Measurements from ENCODE around the gene TFF2. TPM values are rescaled to one million over a fixed set of nuclear protein-coding genes. Genes with fewer than 3 reads are reported as not detected.

TFF2 gene
- total RNA-seq, 1 experiment from 2014 or later: not detected

DNA sequence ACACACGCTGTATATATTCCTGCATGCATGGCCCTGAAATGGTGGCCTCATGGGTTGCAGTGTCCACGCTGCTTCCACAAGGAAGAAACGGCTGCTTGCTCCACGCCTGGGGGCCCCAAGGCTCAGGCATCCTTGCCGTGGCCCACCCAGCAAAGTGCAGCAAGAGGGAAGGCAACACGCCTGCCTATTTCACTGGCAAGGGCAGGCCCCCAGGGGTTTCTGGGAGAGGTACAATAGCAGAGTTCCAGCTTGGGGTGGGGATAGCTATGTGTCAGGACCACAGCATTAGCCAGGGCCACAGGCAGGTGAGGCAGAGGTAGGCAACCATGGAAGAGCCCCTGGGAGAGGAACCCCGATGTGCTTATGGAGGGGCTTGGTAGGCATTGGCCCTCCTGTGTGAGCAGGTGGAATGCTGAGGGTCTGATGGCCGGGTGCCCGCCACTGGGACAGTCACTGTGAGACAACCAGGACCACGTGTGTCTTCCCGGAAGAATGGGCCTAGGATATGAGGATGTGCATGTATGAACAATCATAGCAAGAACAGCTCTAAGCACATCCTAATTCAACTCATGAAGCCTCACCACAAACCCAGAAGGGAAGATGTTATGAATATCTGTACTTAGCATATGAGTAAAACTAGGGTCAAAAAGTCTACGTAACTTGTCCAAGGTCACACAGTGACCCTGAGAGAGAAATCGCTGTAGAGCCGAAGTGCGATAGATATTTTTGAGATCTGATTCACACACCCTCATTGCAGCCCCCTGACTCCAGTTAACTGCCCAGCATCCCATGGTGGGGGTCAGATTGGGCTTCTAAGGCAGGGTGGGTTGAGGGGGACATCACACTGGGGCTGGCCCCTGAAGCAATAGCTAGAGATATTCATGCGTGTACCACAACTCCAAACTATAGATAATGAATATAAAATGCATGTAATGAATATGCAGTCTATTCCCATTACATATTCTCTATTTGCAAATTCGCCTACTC, 11.8 kb downstream of the TFF2 start:
- in situ Hi-C loops (cut with HindIII; ENCODE audit: low pct_unique_long_range_greater_than_20kb, low sequenced_read_pairs): no loop called here
- DNase-seq (ENCODE audit: low read depth, low spot score): no peak

DNA sequence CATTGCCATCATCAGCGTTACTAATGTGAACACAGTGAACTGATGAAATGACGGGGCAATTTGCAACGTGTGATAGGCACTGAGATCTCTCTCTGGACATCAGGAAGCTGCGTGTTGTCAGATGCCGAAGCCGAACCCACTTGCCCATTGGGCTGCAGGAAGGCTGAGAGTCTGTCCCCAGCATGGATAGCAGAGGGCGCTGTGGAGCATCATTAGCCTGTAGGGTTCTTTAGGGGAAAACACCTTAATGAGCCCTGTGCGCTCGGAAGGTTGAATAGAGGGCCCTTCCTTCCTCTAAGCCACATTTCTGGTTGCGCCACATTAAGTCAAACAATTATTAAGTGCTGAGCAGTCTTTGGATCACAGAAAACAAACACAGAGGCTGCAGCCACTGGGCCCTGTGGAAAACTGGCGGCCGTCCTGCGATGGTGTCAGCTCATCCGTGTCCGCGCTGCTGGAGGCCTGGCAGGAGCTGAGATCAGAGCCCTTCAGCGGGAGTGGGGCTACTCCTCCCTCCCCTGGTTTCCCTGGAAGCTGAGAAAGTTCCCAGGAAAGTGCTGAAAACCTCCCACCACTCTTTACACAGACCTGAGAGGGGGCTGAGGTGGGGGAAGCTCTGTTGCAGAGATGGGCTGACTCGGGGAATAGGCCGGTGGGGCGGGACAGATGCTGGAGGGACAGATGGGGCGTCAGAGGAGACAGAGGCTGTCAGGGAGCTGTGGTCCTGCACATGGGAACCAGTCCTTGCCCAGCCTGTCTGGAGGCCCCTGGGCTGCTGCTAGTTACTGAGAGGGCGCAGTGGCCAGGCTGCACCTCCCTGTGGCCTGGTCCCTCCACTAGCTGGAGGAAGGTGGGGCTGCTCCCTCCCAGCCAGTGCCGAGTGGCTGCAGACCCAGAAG, 12.7 kb downstream of the TFF2 start:
- in situ Hi-C loops (cut with HindIII; ENCODE audit: low pct_unique_long_range_greater_than_20kb, low sequenced_read_pairs): no loop called here
- DNase-seq (ENCODE audit: low read depth, low spot score): peak; percentile 47

DNA sequence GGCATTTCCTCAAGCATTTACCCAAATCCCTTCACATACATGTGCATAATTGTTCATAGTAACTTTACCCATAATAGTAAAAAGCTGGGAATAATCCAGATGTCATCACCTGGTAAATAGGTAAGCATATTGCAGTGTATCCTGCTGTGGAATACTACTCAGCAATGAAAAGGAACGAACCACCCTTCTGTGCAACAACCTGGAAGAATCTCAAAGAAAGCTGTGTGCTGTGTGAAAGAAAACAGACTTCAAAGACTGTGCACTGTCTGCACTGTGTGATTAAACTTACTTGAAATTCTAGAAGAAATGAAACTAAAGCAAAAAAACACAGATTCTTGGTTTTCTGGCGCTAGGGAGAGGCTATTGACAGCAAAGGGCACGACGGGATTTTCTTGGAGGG, 13.5 kb downstream of the TFF2 start:
- no peak for DNase-seq (ENCODE audit: low read depth, low spot score)
- in situ Hi-C loops (cut with HindIII; ENCODE audit: low pct_unique_long_range_greater_than_20kb, low sequenced_read_pairs): no loop called here

DNA sequence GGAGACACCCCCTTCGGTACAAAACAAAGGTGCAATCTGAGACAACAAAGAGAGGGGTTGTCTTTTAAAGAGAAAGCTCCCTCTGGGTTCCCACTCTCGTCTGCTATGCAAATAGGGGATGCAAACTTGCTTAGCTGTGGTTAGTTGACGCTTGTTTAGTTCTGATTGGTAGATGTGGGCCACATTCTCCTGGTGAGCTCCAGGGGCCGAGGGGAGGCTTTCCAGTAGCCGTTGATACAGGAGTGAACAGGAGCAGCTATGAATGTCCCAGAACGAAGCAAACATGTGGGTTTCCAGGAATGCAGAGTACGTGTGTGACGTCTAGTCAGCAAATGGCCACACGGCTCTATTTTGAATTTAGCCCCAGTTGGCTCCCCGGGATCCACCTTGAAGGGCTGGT, 14.7 kb downstream of the TFF2 start:
- in situ Hi-C loops (cut with HindIII; ENCODE audit: low pct_unique_long_range_greater_than_20kb, low sequenced_read_pairs): no loop called here
- DNase-seq (ENCODE audit: low read depth, low spot score): peak; percentile 9

DNA sequence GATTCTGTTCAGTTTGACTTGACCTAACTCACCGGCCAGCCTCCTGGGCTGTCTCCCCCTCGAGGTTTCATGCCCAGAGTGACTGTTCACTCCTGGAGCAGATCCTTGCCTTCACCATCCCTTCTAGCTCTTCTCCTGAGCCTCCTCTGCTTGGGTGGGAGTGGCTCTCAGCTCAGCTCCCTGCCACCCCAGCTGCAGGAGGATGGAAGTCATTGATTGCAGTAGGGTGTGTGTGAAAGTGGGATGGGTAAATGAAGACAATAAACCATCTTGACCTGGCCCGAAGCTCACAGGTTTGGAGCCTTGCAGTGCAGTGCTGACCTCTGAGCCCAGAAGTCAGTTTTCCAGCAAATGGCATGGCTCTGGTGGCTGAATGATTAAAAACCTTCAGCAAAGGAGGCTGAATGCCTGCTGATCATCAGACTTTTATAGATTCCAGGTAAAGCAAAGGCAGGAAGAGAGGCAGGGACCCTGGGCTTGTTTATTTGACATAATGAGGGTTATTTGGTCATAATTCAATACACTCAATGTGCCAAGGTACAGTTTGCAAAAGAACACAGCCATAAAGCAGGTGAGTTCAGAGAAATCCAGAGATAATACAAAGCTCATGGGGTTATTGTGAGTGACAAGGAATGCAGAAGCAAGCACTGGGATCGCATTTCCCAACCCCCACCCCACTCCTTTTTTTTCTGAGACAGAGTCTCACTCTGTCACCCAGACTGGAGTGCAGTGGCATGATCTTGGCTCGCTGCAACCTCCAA, 18.1 kb downstream of the TFF2 start:
- DNase-seq (ENCODE audit: low read depth, low spot score): no peak
- in situ Hi-C loops (cut with HindIII; ENCODE audit: low pct_unique_long_range_greater_than_20kb, low sequenced_read_pairs): no loop called here

DNA sequence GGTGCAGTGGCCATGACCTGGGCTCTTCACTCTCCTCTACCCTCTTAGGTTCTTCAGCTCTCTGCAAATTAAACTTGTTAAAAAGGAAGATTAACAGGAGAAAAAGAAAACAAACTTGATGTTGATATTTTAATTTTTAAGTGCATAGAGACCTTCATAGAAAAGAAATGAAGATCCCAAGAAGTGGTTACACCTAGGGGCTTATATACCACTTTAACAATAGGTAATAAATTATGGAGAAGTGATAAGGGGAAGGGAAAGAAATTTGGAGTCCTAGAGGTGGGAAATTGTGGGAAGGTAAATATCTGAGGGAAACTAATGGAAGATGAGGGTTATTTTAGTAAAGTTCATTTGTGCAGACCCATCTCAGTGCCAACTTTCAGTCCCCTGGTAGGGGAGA, 19.1 kb downstream of the TFF2 start:
- no peak for DNase-seq (ENCODE audit: low read depth, low spot score)
- in situ Hi-C loops (cut with HindIII; ENCODE audit: low pct_unique_long_range_greater_than_20kb, low sequenced_read_pairs): no loop called here

DNA sequence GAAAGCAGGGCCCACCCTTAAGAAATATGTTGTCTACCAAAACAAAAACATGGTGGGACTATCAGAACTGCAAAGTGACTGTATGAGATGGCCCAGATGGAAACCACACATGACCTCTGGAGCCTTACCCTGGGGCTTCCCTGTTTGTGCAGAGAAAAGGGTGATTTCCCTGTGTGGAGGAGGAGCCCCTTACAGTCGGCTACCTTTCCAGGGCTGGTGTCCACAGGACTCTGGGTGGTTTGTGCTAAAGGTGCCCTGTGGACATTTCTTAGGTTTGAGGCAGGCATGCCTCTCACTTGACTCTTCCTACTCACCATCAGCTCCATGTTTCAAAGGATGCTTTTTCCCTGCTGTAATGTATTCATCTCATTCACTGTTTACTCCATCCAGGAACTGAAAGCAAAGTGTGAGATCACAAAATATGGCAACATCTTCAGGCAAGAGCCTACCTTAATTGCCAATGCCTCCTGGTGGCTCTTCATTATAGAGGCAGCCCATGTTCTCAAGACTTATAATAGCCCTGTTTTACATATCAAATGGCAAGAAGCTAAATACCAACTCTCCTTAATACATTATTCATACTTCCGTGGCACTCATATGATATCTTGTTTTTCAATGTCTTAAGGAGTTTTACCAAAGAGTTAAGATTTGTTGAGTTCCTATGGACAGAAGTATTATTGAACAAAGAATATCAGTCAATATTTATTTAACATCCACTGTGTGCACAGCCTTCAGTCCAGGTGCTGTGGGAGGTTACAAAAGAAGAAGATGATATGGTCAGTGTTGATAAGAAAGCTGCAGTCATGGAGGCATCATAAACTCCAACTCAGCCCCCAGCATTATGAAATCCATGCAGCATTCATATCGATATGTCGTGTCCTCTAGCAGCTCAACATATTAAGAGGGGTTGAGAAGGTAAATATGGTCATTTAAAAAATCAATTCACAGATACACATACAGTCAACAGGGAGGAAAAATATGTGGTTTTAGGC, 20.1 kb downstream of the TFF2 start:
- in situ Hi-C loops (cut with HindIII; ENCODE audit: low pct_unique_long_range_greater_than_20kb, low sequenced_read_pairs): no loop called here
- DNase-seq (ENCODE audit: low read depth, low spot score): no peak

DNA sequence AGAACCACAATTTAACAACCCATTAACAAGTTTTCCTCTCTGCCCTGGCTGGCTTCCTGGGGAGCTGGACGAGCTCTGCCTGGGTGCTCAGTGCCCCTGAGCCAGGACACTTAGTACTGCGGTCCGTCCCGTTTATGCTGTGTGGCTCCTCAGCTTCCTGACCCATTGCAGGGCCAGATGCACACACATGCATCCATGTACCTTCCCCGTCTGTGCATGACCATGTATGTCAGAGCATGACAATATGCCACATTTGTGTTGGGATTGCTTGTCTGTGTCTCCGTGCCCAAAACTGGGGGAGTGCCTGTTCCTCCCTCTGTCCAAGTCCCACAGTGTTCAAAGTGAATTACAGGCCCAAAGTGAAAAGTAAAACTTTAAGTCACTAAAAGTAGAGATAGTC, 25.9 kb downstream of the TFF2 start:
- DNase-seq (ENCODE audit: low read depth, low spot score): no peak
- in situ Hi-C loops (cut with HindIII; ENCODE audit: low pct_unique_long_range_greater_than_20kb, low sequenced_read_pairs): no loop called here

DNA sequence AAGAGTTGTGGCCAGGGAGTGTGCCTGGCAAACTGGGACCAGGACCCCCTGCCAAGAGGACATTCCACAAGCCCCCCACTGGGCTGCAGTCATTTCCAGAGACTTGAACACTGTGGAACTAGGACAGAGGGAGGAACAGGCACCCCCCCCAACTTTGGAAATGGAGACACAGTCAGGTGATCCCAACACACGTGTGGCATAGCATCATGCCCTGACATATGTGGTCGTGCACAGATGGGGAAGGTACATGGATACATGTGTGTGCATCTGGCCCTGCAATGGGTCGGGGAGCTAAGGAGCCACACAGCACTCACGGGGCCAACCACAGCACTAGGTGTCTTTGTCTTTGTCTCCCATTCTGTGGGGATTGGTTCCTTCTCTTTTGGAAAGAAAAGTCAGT, 28.9 kb downstream of the TFF2 start:
- in situ Hi-C loops (cut with HindIII; ENCODE audit: low pct_unique_long_range_greater_than_20kb, low sequenced_read_pairs): no loop called here
- no peak for DNase-seq (ENCODE audit: low read depth, low spot score)

DNA sequence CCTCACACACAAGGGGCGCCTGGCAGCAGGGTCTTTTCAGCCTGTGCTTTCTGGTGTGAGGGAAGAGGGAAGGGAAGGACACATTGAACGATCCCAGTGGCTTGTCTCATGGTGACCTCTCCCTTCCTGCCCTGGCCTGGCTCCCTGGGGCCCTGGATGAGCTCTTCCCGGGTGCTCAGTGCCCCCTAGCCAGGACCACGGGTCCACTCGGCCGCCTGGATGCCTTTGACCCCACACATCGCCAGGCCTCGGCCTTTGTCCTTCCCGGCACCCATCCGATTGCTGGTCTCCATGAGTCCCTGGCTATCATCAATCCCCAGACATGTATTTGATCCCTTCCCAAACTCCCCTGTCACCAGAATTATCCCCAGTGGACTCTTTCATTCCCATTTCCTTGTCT, 29.6 kb downstream of the TFF2 start:
- DNase-seq (ENCODE audit: low read depth, low spot score): no peak
- in situ Hi-C loops (cut with HindIII; ENCODE audit: low pct_unique_long_range_greater_than_20kb, low sequenced_read_pairs): no loop called here

DNA sequence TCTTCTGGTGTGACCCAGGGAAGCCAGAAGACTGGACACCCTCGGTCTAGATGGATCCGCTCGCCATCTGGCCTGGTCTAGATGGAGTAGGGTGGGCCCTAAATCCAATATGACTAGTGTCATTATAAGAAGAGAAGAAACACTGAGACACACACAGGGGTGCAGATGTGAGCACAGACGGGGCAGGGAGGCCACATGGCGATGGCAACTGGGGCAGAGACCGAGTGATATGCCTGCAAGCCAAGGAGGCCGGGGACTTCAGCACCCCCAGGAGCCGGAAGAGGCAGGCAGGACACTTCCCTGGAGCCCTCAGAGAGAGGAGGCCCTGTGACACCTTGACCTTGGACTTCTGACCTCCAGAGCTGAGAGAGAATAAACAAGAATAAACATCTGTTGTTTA, 30.0 kb downstream of the TFF2 start:
- no peak for DNase-seq (ENCODE audit: low read depth, low spot score)
- in situ Hi-C loops (cut with HindIII; ENCODE audit: low pct_unique_long_range_greater_than_20kb, low sequenced_read_pairs): no loop called here

DNA sequence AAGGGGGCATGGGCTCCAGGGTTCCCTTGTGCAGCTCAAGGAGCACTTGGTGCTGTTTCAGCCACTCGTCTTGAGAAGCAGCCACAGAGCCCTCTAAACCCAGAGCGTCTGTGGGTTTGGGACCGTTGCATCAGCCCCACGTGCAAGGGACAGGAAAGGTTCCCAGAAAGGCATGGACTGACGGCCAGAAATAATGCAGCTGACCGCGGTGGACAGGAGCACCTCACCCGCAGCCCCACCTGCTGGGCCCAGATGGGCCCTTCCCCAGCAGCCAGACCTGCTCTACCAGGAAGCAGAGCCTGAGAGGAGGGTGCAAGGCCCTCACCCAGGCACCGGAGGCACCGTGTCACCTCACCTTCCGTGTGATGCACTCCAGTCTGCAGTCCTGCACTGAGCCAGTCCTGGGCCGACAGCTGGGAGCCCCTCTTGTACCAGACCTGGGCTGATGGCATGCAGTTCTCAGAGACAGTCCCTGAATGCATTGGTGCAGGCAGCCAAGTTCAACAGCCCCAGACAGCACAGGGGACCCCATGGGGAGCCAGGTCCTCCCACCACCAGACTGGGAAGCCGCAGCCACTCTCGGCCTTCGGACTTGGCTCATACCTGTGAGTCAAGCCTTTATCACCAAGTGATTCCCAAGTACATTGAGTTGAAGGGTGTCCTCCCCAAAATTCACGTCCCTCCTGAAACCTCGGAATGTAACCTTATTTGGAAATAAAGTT, 30.8 kb downstream of the TFF2 start:
- in situ Hi-C loops (cut with HindIII; ENCODE audit: low pct_unique_long_range_greater_than_20kb, low sequenced_read_pairs): no loop called here
- DNase-seq (ENCODE audit: low read depth, low spot score): no peak

DNA sequence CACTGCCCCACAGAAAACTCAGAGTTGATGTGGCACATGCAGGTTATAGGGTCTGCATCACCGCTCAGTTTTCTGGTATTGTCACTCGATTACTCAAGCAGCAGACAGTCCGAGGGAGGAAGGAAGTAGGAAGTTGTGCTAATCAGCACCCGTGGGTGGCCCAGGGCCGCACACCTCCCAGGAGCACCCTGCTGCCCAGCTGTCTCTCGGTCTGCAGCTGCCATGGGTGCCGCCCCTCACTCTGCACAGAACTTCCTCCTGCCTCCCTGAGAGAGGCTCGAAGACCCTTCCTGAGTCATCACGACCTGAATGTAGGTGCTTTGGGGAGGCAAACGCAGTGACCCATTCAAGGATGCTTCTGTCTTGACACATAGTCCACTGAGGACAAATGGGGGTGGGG, 31.4 kb downstream of the TFF2 start:
- in situ Hi-C loops (cut with HindIII; ENCODE audit: low pct_unique_long_range_greater_than_20kb, low sequenced_read_pairs): no loop called here
- DNase-seq (ENCODE audit: low read depth, low spot score): no peak

DNA sequence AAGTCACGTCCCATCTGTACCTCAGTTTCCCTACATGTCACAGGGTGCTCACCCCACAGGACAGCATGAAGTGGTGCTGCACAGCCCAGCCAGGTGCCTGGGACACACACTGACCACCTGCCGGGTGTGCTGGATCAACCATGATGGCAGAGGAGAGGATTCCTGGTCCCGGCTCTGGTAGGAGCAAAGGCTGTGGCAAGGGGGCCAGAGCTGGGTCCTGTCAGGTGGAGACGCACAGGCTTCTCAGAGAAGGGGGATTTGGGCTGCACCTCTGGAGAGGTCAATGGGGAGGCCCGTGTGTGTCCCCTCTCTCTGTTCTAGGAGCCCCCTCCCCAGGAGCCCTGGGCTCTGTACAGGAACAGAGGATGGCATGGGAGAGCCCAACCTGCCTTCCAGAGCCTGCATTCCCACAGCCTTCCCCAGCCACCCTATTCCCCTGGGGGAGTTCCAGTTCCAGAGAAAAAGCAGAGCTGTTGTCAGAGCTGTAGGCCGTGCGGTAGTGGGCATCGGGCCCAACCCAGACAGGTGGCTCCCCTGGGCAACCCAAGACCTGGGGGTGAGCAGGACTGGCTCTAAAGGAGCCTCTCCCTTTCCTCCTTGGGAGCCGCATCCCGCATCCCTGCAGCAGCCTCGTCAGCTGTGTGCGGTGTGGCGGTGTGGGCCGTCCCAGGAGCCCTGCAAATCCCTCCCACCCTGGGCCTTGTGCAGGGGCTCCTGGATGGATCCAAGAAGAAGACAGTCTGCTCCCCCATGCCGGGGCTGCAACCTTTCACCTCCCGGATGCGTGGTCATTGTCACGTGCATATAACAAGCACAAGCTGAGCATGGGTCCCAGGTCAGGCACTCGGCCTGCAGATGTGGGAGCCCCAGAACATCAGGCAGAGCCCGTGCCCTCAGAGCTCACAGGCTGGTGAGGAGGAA, 32.7 kb downstream of the TFF2 start:
- no peak for DNase-seq (ENCODE audit: low read depth, low spot score)
- in situ Hi-C loops (cut with HindIII; ENCODE audit: low pct_unique_long_range_greater_than_20kb, low sequenced_read_pairs): no loop called here

DNA sequence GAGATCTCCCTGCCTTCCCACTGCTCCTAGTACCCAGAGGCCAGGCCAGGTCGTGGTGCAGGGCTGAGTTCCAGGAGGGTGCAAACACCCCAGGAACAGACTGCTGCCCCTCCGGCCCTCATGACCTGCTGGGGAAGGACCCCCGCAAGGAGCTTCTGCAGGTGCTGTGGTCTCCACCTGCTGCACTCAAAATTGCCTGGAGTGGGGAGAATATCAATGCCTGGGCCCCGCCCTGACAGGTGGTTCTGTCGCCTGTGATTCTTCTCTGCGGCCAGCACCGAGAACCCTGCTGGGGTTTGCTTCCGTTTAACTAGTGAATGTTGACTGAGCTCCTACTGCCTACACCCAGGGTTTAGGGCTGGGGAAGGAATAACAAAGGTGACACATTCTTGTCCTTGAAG, 33.5 kb downstream of the TFF2 start:
- in situ Hi-C loops (cut with HindIII; ENCODE audit: low pct_unique_long_range_greater_than_20kb, low sequenced_read_pairs): no loop called here
- no peak for DNase-seq (ENCODE audit: low read depth, low spot score)
